ENCODE results near the gene SEMA3F. TPM values are rescaled to one million over a fixed set of nuclear protein-coding genes. Genes with fewer than 3 reads are reported as not detected.

SEMA3F gene
- total RNA-seq (2021) (3.9 and 7.8 TPM in 2 replicates), Bru-seq, nascent RNA (percentile 31 among the genes with signal in this experiment), BruChase-seq, experiment 1, labeled RNA remaining after a 2-hour chase (percentile 30 among the genes with signal in this experiment), BruChase-seq, experiment 2, labeled RNA remaining after a 6-hour chase (percentile 33 among the genes with signal in this experiment)
- long read RNA-seq, partial matches to known transcripts = 1 of 9 reads
- long read RNA-seq, other reads (novel, unspliced or antisense) = 7 of 9 reads

DNA sequence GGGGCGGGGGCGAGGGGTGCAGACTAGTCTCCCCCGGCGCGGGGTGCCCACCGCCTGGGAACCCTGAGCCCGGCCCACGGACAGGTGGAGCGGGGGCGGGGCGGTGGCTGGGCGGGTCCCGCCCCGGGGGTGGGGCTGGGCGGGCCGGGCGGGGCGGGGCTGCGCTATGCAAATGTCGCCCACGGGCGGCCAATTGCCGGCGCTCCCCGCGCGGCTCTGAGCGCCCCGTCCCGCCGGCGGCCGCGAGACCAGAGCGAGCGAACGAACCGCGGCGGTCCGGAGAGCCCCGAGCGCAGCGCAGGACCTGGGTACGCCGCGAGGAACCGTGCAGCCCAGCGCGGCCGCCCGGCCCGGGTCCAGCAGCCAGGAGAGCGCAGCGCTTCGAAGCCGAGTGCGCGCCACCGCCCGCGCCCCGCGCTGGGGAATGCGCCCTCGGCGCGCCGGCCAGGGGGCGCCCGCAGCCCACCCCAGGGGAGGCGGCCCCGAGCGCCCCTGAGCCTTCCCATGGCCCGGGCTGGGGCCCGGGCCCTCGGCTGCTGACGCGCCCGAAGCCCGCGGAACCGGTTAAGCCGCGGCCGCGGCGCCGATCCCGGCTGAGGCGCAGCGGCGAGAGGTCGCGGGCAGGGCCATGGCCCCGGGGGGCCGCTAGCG is at the start of gene SEMA3F:
Gene SEMA3F (plus strand): TSS at position 485 of the 651 bp plus-strand sequence. CDS start 4,299 bp downstream, outside the sequence.
- no TSS peak for BruUV-seq (replicated peaks)
- TF ChIP-seq, protein P1, sequence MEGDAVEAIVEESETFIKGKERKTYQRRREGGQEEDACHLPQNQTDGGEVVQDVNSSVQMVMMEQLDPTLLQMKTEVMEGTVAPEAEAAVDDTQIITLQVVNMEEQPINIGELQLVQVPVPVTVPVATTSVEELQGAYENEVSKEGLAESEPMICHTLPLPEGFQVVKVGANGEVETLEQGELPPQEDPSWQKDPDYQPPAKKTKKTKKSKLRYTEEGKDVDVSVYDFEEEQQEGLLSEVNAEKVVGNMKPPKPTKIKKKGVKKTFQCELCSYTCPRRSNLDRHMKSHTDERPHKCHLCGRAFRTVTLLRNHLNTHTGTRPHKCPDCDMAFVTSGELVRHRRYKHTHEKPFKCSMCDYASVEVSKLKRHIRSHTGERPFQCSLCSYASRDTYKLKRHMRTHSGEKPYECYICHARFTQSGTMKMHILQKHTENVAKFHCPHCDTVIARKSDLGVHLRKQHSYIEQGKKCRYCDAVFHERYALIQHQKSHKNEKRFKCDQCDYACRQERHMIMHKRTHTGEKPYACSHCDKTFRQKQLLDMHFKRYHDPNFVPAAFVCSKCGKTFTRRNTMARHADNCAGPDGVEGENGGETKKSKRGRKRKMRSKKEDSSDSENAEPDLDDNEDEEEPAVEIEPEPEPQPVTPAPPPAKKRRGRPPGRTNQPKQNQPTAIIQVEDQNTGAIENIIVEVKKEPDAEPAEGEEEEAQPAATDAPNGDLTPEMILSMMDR (conservative IDR thresholded peaks at IDR 0.05; ENCODE audit: low read depth, low read length) = no peak
- TF ChIP-seq EZH2 (IDR thresholded peaks at IDR 0.05; ENCODE audit: borderline replicate concordance, low read depth, low read length, poor library complexity, severe bottlenecking) = no peak
- Histone ChIP-seq H3K36me3 (ENCODE audit: insufficient read depth, low read length, poor library complexity, severe bottlenecking) (no peaks in the 10 kb centered on the region), H3K27me3 (replicated peaks; ENCODE audit: insufficient read depth, low read depth, low read length, poor library complexity) (no peaks in the 10 kb centered on the region), H3K9me3 (ENCODE audit: low read depth, low read length, poor library complexity, severe bottlenecking) (no peaks in the 10 kb centered on the region), H3K4me1 (ENCODE audit: insufficient read depth, low read length, poor library complexity, severe bottlenecking) (no peaks in the 10 kb centered on the region), H3K27ac (ENCODE audit: low read depth, low read length, poor library complexity, severe bottlenecking) (no peak within 1 kb of the TSS), H3K4me3 (ENCODE audit: low read depth, low read length, poor library complexity, severe bottlenecking) (peak within 1 kb of the TSS; percentile 50)
- ChIA-PET CTCF (no interaction called here), POLR2A (ENCODE audit: low non-redundant PET) (no interaction called here)
- intact Hi-C loops (cut with micrococcal nuclease; ENCODE audit: unreplicated experiment) = no loop called here
- DNase-seq (ENCODE audit: low spot score) = peak; percentile 55

DNA sequence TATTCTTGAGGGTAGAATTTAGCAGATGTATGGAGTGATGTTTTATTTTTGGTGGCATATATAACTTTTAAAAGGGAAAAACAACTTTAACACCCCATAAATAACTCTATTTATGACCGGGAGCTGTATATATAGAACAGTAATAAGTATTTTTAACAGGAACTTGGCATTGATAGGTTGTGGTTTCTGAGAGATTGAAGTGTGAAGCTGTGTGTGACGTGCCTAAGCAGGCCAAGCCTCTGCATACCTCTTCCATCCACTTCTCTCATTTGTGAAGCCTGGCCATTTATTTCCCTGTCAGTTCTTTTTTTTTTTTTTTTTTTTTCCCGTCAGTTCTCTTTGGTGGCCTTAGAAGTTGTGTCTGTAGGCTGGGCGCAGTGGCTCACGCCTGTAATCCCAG is 43.4 kb upstream of the SEMA3F start:
- Histone ChIP-seq H3K36me3 (ENCODE audit: insufficient read depth, low read length, poor library complexity, severe bottlenecking) (peaks cover 92% of the 10 kb centered on the region), H3K4me3 (ENCODE audit: low read depth, low read length, poor library complexity, severe bottlenecking) (no peak overlapping the region), H3K9me3 (ENCODE audit: low read depth, low read length, poor library complexity, severe bottlenecking) (no peaks in the 10 kb centered on the region), H3K27ac (ENCODE audit: low read depth, low read length, poor library complexity, severe bottlenecking) (no peak overlapping the region), H3K4me1 (ENCODE audit: insufficient read depth, low read length, poor library complexity, severe bottlenecking) (no peaks in the 10 kb centered on the region), H3K27me3 (replicated peaks; ENCODE audit: insufficient read depth, low read depth, low read length, poor library complexity) (no peaks in the 10 kb centered on the region)
- ChIA-PET CTCF (interaction anchor here (0.5 kb wide), 1 partner anchor 79 kb away, joined by 6 read pairs; no protein-coding TSS in a partner anchor), POLR2A (ENCODE audit: low non-redundant PET) (no interaction called here)
- no peak for TF ChIP-seq EZH2 (IDR thresholded peaks at IDR 0.05; ENCODE audit: borderline replicate concordance, low read depth, low read length, poor library complexity, severe bottlenecking)
- TF ChIP-seq, protein P1 (conservative IDR thresholded peaks at IDR 0.05; ENCODE audit: low read depth, low read length) = no peak
- no peak for DNase-seq (ENCODE audit: low spot score)
- no TSS peak for BruUV-seq (replicated peaks)
- intact Hi-C loops (cut with micrococcal nuclease; ENCODE audit: unreplicated experiment) = no loop called here

DNA sequence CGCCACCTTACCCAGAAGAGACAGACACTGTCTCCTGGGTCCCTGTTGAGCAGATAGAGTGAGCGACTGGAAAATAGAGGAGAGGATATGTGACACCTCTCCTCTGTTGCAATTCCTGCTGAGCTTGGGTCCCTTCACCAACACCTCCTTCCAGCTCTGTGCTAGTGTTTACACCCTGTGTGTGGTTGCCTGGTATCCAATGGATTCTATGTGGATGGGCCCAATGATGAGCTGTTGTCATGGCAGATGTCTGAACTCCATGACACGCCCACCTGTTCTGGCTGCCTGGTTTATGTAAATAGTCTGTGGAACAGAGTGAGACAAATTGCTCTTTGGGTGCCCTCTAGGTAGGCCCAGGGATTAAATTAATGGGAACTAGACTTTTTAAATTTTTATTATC is 42.7 kb upstream of the SEMA3F start:
- BruUV-seq (replicated peaks) = no TSS peak
- TF ChIP-seq EZH2 (IDR thresholded peaks at IDR 0.05; ENCODE audit: borderline replicate concordance, low read depth, low read length, poor library complexity, severe bottlenecking) = no peak
- TF ChIP-seq, protein P1 (conservative IDR thresholded peaks at IDR 0.05; ENCODE audit: low read depth, low read length) = no peak
- H3K36me3 ChIP-seq (ENCODE audit: insufficient read depth, low read length, poor library complexity, severe bottlenecking) = peaks cover 92% of the 10 kb centered on the region
- H3K4me3 ChIP-seq (ENCODE audit: low read depth, low read length, poor library complexity, severe bottlenecking) = no peak overlapping the region
- H3K27ac ChIP-seq (ENCODE audit: low read depth, low read length, poor library complexity, severe bottlenecking) = no peak overlapping the region
- no peaks in the 10 kb centered on the region for H3K9me3 ChIP-seq (ENCODE audit: low read depth, low read length, poor library complexity, severe bottlenecking)
- DNase-seq (ENCODE audit: low spot score) = no peak
- H3K27me3 ChIP-seq (replicated peaks; ENCODE audit: insufficient read depth, low read depth, low read length, poor library complexity) = no peaks in the 10 kb centered on the region
- POLR2A ChIA-PET (ENCODE audit: low non-redundant PET) = no interaction called here
- CTCF ChIA-PET = interaction anchor here (0.5 kb wide), 1 partner anchor 78 kb away, joined by 6 read pairs; no protein-coding TSS in a partner anchor
- no peaks in the 10 kb centered on the region for H3K4me1 ChIP-seq (ENCODE audit: insufficient read depth, low read length, poor library complexity, severe bottlenecking)
- intact Hi-C loops (cut with micrococcal nuclease; ENCODE audit: unreplicated experiment) = no loop called here

Data from A673 (cell line).